CD4-positive, alpha-beta T cell (primary cell): Measurements from ENCODE around the gene AHCYL2. TPM values are rescaled to one million over a fixed set of nuclear protein-coding genes. Genes with fewer than 3 reads are reported as not detected.

ENCODE experiments used
- ATAC-seq: fragments of 200-7000 bp; cut with Tn5 transposase; one replicate; pipeline ENCODE4 v1.10.0; 2022; ENCODE audit warnings: mild to moderate bottlenecking; ENCODE audit not compliant: poor library complexity
- CTCF ChIA-PET: fragments of 350-600 bp; sonication (Branson Sonifier 250); formaldehyde crosslinking; loops from one replicate; lab custom pipeline; 2021; ENCODE audit warnings: antibody characterized with exemption, inconsistent platforms; lab: Charles Lee
- POLR2A ChIA-PET: fragments of 350-600 bp; sonication (Branson Sonifier 250); formaldehyde crosslinking; loops from one replicate; lab custom pipeline; 2021; ENCODE audit warnings: antibody characterized with exemption, inconsistent platforms; lab: Charles Lee
- DNase-seq, 14 experiments: peaks; one replicate each; pipeline ENCODE4 v3.0.0-alpha.2; 2013 to 2020; ENCODE audit warnings: mixed read lengths in 2 of 14
- H3K27ac ChIP-seq, 2 donors: one replicate each; pipeline versions ENCODE4 v1.5.1 to v1.7.0; 2013; ENCODE audit warnings: low read length in 2 of 2, low read depth in 1 of 2, mild to moderate bottlenecking in 1 of 2
- H3K27me3 ChIP-seq, 2 experiments: 1 replicate in 1 of 2; 2 replicates in 1 of 2; pipeline versions ENCODE4 v1.6.1 to v1.7.0; 2013; ENCODE audit warnings: low read length in 2 of 2, control low read depth in 1 of 2, mild to moderate bottlenecking in 1 of 2, moderate library complexity in 1 of 2; ENCODE audit not compliant: insufficient read depth in 2 of 2, control insufficient read depth in 1 of 2
- H3K36me3 ChIP-seq: one replicate; pipeline ENCODE4 v1.6.1; 2013; ENCODE audit warnings: low read length, control low read depth; ENCODE audit not compliant: insufficient read depth
- H3K4me1 ChIP-seq: one replicate; pipeline ENCODE4 v1.6.1; 2013; ENCODE audit warnings: low read length, control low read depth; ENCODE audit not compliant: insufficient read depth
- H3K4me3 ChIP-seq: one replicate; pipeline ENCODE4 v1.5.1; 2013; ENCODE audit warnings: mild to moderate bottlenecking, low read length, moderate library complexity
- H3K9me3 ChIP-seq, 2 experiments: 1 replicate in 1 of 2; 2 replicates in 1 of 2; pipeline versions ENCODE4 v1.6.1 to v1.7.0; 2013; ENCODE audit warnings: low read length in 2 of 2, mild to moderate bottlenecking in 2 of 2, control low read depth in 1 of 2, moderate library complexity in 1 of 2; ENCODE audit not compliant: control insufficient read depth in 1 of 2, insufficient read depth in 1 of 2
- H3K27ac Mint-ChIP-seq: one replicate; pipeline ENCODE4 v1.8.0; 2020; ENCODE audit warnings: mixed read lengths
- H3K27me3 Mint-ChIP-seq: one replicate; pipeline ENCODE4 v1.8.0; 2021; ENCODE audit warnings: mixed read lengths
- H3K36me3 Mint-ChIP-seq: one replicate; pipeline ENCODE4 v1.8.0; 2021; ENCODE audit warnings: low read depth, mixed read lengths
- H3K4me1 Mint-ChIP-seq: one replicate; pipeline ENCODE4 v1.8.0; 2021; ENCODE audit warnings: low read depth, mixed read lengths
- H3K4me3 Mint-ChIP-seq: one replicate; pipeline ENCODE4 v1.8.0; 2020; ENCODE audit warnings: mild to moderate bottlenecking, mixed read lengths
- H3K9me3 Mint-ChIP-seq: one replicate; pipeline ENCODE4 v1.8.0; 2020; ENCODE audit warnings: mixed read lengths
- CTCF ChIP-seq: fragments of 200-600 bp; IDR thresholded peaks from one replicate; pipeline ENCODE4 v1.8.0; 2022; ENCODE audit warnings: antibody characterized with exemption, mild to moderate bottlenecking
- intact Hi-C, 2 experiments: fragments of 100-400 bp; cut with DNase I in 1 of 2; cut with micrococcal nuclease in 1 of 2; formaldehyde crosslinking; loops; one replicate each; pipeline versions ENCODE4 v1.15.1 to v1.9.0; 2023 to 2025; cut with DNase I, micrococcal nuclease
- total RNA-seq, 174 experiments: library from RNA in 2 of 174; stranded (reverse) in 2 of 174; gene quantifications; one replicate each; pipeline ENCODE4 v1.2.3 and lab custom pipeline; 2021 to 2026

Gene AHCYL2
- total RNA-seq, 2 experiments from 2014 or later: 5.8 to 6.0 TPM

DNA sequence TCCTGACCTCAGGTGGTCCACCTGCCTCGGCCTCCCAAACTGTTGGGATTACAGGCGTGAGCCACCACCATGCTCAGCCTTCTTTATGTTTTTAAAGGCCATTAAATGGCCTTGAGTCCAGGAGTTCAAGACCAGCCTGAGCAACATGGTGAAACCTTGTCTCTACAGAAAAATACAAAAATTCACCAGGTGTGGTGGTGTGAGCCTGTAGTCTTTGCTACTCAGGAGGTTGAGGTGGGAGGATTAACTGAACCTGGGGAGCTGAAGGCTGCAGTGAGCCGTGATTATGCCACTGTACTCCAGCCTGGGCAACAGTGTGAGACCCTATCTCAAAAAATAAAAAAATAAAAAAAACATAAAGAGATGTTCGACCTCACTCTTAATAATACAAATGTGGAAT, 25.4 kb upstream of the AHCYL2 start:
- TF ChIP-seq CTCF: no peak
- Mint-ChIP-seq H3K4me1 (no peaks in the 10 kb centered on the region), H3K9me3 (no peaks in the 10 kb centered on the region), H3K4me3 (no peak overlapping the region), H3K27ac (no peak overlapping the region), H3K36me3 (no peaks in the 10 kb centered on the region), H3K27me3 (peaks cover 8% of the 10 kb centered on the region)
- POLR2A ChIA-PET: no interaction called here
- intact Hi-C loops: no loop called here
- no peaks in the 10 kb centered on the region for H3K4me1 ChIP-seq
- no peak overlapping the region for H3K4me3 ChIP-seq
- ATAC-seq (no peak), DNase-seq (no peak)
- no peak overlapping the region for H3K27ac ChIP-seq
- CTCF ChIA-PET: no interaction called here
- no peaks in the 10 kb centered on the region for H3K36me3 ChIP-seq
- no peaks in the 10 kb centered on the region for H3K27me3 ChIP-seq
- H3K9me3 ChIP-seq: no peaks in the 10 kb centered on the region

DNA sequence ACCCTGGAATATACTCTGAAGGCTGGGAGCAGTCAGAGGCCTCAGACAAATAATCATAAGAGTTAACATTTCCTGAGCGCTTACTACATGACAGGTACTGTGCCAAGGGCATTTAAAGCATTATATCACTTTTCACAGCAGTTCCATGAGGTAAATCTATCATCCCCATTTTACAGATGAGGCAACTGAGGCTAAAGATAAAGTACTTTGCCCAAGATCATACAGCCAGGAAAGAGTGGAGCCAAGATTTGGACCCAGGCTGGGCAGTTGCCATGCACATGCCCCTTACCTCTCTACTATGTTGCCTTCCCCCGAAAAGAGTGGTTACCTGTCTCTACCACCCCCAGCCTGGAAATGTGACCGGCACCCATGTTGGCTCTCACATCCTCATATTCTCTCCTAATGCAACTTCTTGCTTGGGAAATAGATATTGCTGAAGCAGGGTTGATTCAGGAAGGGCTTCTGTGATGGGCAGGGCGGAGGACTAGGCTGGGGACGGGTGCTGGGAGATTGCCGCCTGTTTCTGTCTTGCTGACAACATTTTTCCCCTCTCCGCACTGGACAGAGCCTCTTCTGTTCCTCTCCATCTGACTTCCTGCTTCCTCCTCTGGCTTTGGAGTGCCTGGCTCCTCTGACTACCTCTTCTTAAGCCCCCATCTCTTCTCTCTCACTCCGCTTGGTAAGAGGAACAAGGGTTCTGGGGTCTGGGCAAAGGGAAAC, 22.6 kb upstream of the AHCYL2 start:
- no peak overlapping the region for H3K4me3 ChIP-seq
- POLR2A ChIA-PET: no interaction called here
- H3K27me3 Mint-ChIP-seq: peaks cover 8% of the 10 kb centered on the region
- H3K27me3 ChIP-seq: no peaks in the 10 kb centered on the region
- H3K4me3 Mint-ChIP-seq: no peak overlapping the region
- intact Hi-C loops: no loop called here
- DNase-seq (no peak), ATAC-seq (no peak)
- no peaks in the 10 kb centered on the region for H3K36me3 Mint-ChIP-seq
- no peak overlapping the region for H3K27ac ChIP-seq
- CTCF ChIA-PET: no interaction called here
- H3K4me1 Mint-ChIP-seq: no peaks in the 10 kb centered on the region
- H3K36me3 ChIP-seq: no peaks in the 10 kb centered on the region
- H3K4me1 ChIP-seq: no peaks in the 10 kb centered on the region
- H3K9me3 ChIP-seq: no peaks in the 10 kb centered on the region
- H3K9me3 Mint-ChIP-seq: no peaks in the 10 kb centered on the region
- no peak for TF ChIP-seq CTCF
- H3K27ac Mint-ChIP-seq: no peak overlapping the region

GRCh38 chr7:129203050-129203741, 21.6 kb upstream of the AHCYL2 start:
- Histone ChIP-seq H3K36me3 (no peaks in the 10 kb centered on the region), H3K4me3 (no peak overlapping the region), H3K27ac (no peak overlapping the region), H3K27me3 (no peaks in the 10 kb centered on the region), H3K4me1 (no peaks in the 10 kb centered on the region), H3K9me3 (no peaks in the 10 kb centered on the region)
- Mint-ChIP-seq H3K27me3 (peaks cover 7% of the 10 kb centered on the region), H3K4me1 (no peaks in the 10 kb centered on the region), H3K9me3 (no peaks in the 10 kb centered on the region), H3K27ac (no peak overlapping the region), H3K36me3 (no peaks in the 10 kb centered on the region), H3K4me3 (no peak overlapping the region)
- ATAC-seq (no peak), DNase-seq (no peak)
- ChIA-PET POLR2A (no interaction called here), CTCF (no interaction called here)
- intact Hi-C loops: no loop called here
- TF ChIP-seq CTCF: no peak
